Neural cell (in vitro differentiated cells): ENCODE data around the gene HM13.

Source experiments
- CTCF ChIP-seq: fragments of 450-650 bp; IDR thresholded peaks from 2 replicates; pipeline ENCODE4 v1.5.1; 2014; ENCODE audit warnings: antibody characterized with exemption, mild to moderate bottlenecking, moderate library complexity; ENCODE audit not compliant: poor library complexity, severe bottlenecking
- POLR2AphosphoS5 ChIP-seq: IDR thresholded peaks from 2 replicates; pipeline ENCODE4 v1.6.1; 2012
- RAD21 ChIP-seq: fragments of 450-650 bp; conservative IDR thresholded peaks from 2 replicates; pipeline ENCODE4 v1.6.1; 2014; ENCODE audit warnings: antibody characterized with exemption, mild to moderate bottlenecking, moderate library complexity
- REST ChIP-seq: IDR thresholded peaks from 2 replicates; pipeline ENCODE4 v1.6.1; 2012; ENCODE audit warnings: borderline replicate concordance
- SMC3 ChIP-seq: fragments of 450-650 bp; conservative IDR thresholded peaks from 2 replicates; pipeline ENCODE4 v1.6.1; 2014; ENCODE audit warnings: antibody characterized with exemption, mild to moderate bottlenecking, moderate library complexity; ENCODE audit not compliant: poor library complexity

GRCh38 chr20:31508517-31509244, 5.6 kb upstream of the HM13 start:
- no peak for TF ChIP-seq CTCF
- TF ChIP-seq RAD21, result no peak
- TF ChIP-seq REST, result no peak
- TF ChIP-seq POLR2AphosphoS5, result no peak
- TF ChIP-seq SMC3, result no peak
